Measurements from ENCODE around the gene SH3TC1.

The SH3TC1 gene

GRCh38 chr4:8277356-8278008, 78.4 kb downstream of the SH3TC1 start:
- no peak for DNase-seq (ENCODE audit: low read depth)

- no peak for DNase-seq (ENCODE audit: low read depth)
Observed at GRCh38 chr4:8278009-8278395, 78.9 kb downstream of the SH3TC1 start.

GRCh38 chr4:8278421-8279287, 79.6 kb downstream of the SH3TC1 start:
- DNase-seq (ENCODE audit: low read depth): no peak

GRCh38 chr4:8279321-8280157, 80.4 kb downstream of the SH3TC1 start:
- no peak for DNase-seq (ENCODE audit: low read depth)

- DNase-seq (ENCODE audit: low read depth): no peak
Observed at GRCh38 chr4:8280158-8280875, 81.2 kb downstream of the SH3TC1 start.

- DNase-seq (ENCODE audit: low read depth): no peak
Observed at GRCh38 chr4:8280876-8281440, 81.9 kb downstream of the SH3TC1 start.

GRCh38 chr4:8281519-8282133, 82.5 kb downstream of the SH3TC1 start:
- no peak for DNase-seq (ENCODE audit: low read depth)

GRCh38 chr4:8282134-8282641, 83.1 kb downstream of the SH3TC1 start:
- no peak for DNase-seq (ENCODE audit: low read depth)

- no peak for DNase-seq (ENCODE audit: low read depth)
Observed at GRCh38 chr4:8282742-8283141, 83.7 kb downstream of the SH3TC1 start.

GRCh38 chr4:8283161-8283560, 84.1 kb downstream of the SH3TC1 start:
- no peak for DNase-seq (ENCODE audit: low read depth)

GRCh38 chr4:8283631-8284121, 84.6 kb downstream of the SH3TC1 start:
- no peak for DNase-seq (ENCODE audit: low read depth)

- DNase-seq (ENCODE audit: low read depth): no peak
Observed at GRCh38 chr4:8284391-8284790, 85.3 kb downstream of the SH3TC1 start.

GRCh38 chr4:8285143-8285975, 86.3 kb downstream of the SH3TC1 start:
- DNase-seq (ENCODE audit: low read depth): no peak

GRCh38 chr4:8285976-8286718, 87.1 kb downstream of the SH3TC1 start:
- DNase-seq (ENCODE audit: low read depth): no peak

- no peak for DNase-seq (ENCODE audit: low read depth)
Observed at GRCh38 chr4:8286719-8287342, 87.7 kb downstream of the SH3TC1 start.

- no peak for DNase-seq (ENCODE audit: low read depth)
Observed at GRCh38 chr4:8287343-8288280, 88.5 kb downstream of the SH3TC1 start.

GRCh38 chr4:8289151-8289750, 90.2 kb downstream of the SH3TC1 start:
- DNase-seq (ENCODE audit: low read depth): no peak
